ENCODE results near the gene PTGDS.

PTGDS gene

GRCh38 chr9:136955202-136955942 is 21.9 kb upstream of the PTGDS start:
- no peak for DNase-seq (ENCODE audit: low read depth in 1 of 2, low spot score in 1 of 2)
- TF ChIP-seq JUND (IDR thresholded peaks at IDR 0.05; ENCODE audit: low read depth), result no peak
- in situ Hi-C loops (cut with HindIII; ENCODE audit: low pct_unique_long_range_greater_than_20kb, low sequenced_read_pairs), result no loop called here

- in situ Hi-C loops (cut with HindIII; ENCODE audit: low pct_unique_long_range_greater_than_20kb, low sequenced_read_pairs), result no loop called here
- TF ChIP-seq JUND (IDR thresholded peaks at IDR 0.05; ENCODE audit: low read depth), result no peak
- DNase-seq (ENCODE audit: low read depth in 1 of 2, low spot score in 1 of 2), result no peak
These were observed 21.4 kb upstream of the PTGDS start for GRCh38 chr9:136955943-136956335.

GRCh38 chr9:136956604-136957003 is 20.7 kb upstream of the PTGDS start:
- TF ChIP-seq JUND (IDR thresholded peaks at IDR 0.05; ENCODE audit: low read depth), result no peak
- in situ Hi-C loops (cut with HindIII; ENCODE audit: low pct_unique_long_range_greater_than_20kb, low sequenced_read_pairs), result no loop called here
- no peak for DNase-seq (ENCODE audit: low read depth in 1 of 2, low spot score in 1 of 2)

GRCh38 chr9:136957461-136957860 is 19.8 kb upstream of the PTGDS start:
- no peak for TF ChIP-seq JUND (IDR thresholded peaks at IDR 0.05; ENCODE audit: low read depth)
- no peak for DNase-seq (ENCODE audit: low read depth in 1 of 2, low spot score in 1 of 2)
- in situ Hi-C loops (cut with HindIII; ENCODE audit: low pct_unique_long_range_greater_than_20kb, low sequenced_read_pairs), result no loop called here

DNA sequence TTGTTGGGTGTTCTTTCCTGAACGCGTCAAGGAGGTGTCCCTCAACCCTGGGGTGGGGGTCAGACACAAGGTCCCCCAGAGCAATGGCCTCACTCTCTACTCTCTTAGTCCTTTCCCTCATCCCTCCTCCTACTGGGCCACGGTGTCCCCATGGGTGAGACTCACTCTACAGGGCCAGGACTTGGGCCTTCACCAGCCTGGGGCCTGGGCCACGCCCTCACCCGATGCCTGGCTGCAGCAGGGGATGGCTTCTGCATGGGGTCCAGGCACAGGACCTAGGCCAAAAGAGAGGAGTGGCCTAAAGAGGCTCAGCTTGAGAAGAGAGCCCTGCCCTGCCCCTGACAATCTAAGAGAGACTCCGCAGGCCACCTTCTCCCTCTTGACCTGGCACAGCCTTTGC is 19.4 kb upstream of the PTGDS start:
- DNase-seq (ENCODE audit: low read depth in 1 of 2, low spot score in 1 of 2), result no peak
- in situ Hi-C loops (cut with HindIII; ENCODE audit: low pct_unique_long_range_greater_than_20kb, low sequenced_read_pairs), result no loop called here
- TF ChIP-seq JUND (IDR thresholded peaks at IDR 0.05; ENCODE audit: low read depth), result no peak

- in situ Hi-C loops (cut with HindIII; ENCODE audit: low pct_unique_long_range_greater_than_20kb, low sequenced_read_pairs), result no loop called here
- no peak for DNase-seq (ENCODE audit: low read depth in 1 of 2, low spot score in 1 of 2)
- TF ChIP-seq JUND (IDR thresholded peaks at IDR 0.05; ENCODE audit: low read depth), result no peak
These were observed 18.8 kb upstream of the PTGDS start for GRCh38 chr9:136958473-136958872.

- in situ Hi-C loops (cut with HindIII; ENCODE audit: low pct_unique_long_range_greater_than_20kb, low sequenced_read_pairs), result no loop called here
- TF ChIP-seq JUND (IDR thresholded peaks at IDR 0.05; ENCODE audit: low read depth), result no peak
These were observed 18.1 kb upstream of the PTGDS start for GRCh38 chr9:136958898-136959850.

DNA sequence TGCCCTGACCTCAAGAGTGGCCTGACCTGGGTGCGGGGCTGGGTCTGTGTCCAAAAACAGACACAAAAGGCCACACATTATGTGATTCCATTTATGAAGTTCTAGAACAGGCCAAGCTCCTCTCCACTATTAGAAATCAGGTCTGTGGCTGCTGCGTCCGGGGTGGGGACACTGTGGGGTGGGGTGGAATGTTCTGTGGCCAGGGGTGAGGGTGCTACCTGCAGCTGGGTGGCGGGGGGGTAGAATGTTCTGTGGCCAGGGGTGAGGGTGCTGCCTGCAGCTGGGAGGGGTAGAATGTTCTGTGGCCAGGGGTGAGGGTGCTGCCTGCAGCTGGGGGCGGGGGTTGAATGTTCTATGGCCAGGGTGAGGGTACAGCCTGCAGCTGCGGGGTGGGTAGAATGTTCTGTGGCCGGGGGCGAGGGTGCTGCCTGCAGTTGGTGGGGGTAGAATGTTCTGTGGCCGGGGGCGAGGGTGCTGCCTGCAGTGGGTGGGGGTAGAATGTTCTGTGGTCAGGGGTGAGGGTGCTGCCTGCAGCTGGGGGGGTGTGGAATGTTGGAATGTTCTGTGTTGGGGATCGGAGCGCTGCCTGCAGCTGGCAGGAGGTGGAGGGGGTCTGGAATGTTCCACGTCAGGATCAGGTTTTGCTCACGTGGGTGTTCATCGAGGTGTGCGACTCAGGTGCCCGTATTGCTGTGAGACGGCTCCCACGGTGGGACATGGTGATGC is 16.9 kb upstream of the PTGDS start:
- in situ Hi-C loops (cut with HindIII; ENCODE audit: low pct_unique_long_range_greater_than_20kb, low sequenced_read_pairs), result no loop called here
- TF ChIP-seq JUND (IDR thresholded peaks at IDR 0.05; ENCODE audit: low read depth), result no peak
- no peak for DNase-seq (ENCODE audit: low read depth in 1 of 2, low spot score in 1 of 2)

More at GRCh38 chr9:136958898-136959850, 18.1 kb upstream of the PTGDS start:
- DNase-seq (ENCODE audit: low read depth in 1 of 2, low spot score in 1 of 2), result no peak

- in situ Hi-C loops (cut with HindIII; ENCODE audit: low pct_unique_long_range_greater_than_20kb, low sequenced_read_pairs), result no loop called here
- no peak for TF ChIP-seq JUND (IDR thresholded peaks at IDR 0.05; ENCODE audit: low read depth)
- DNase-seq (ENCODE audit: low read depth in 1 of 2, low spot score in 1 of 2), result no peak
These were observed 16.4 kb upstream of the PTGDS start for GRCh38 chr9:136960938-136961275.

GRCh38 chr9:136961279-136962065 is 15.8 kb upstream of the PTGDS start:
- DNase-seq (ENCODE audit: low read depth in 1 of 2, low spot score in 1 of 2), result no peak
- in situ Hi-C loops (cut with HindIII; ENCODE audit: low pct_unique_long_range_greater_than_20kb, low sequenced_read_pairs), result no loop called here
- TF ChIP-seq JUND (IDR thresholded peaks at IDR 0.05; ENCODE audit: low read depth), result no peak

GRCh38 chr9:136962163-136962562 is 15.1 kb upstream of the PTGDS start:
- in situ Hi-C loops (cut with HindIII; ENCODE audit: low pct_unique_long_range_greater_than_20kb, low sequenced_read_pairs), result no loop called here
- no peak for TF ChIP-seq JUND (IDR thresholded peaks at IDR 0.05; ENCODE audit: low read depth)

DNA sequence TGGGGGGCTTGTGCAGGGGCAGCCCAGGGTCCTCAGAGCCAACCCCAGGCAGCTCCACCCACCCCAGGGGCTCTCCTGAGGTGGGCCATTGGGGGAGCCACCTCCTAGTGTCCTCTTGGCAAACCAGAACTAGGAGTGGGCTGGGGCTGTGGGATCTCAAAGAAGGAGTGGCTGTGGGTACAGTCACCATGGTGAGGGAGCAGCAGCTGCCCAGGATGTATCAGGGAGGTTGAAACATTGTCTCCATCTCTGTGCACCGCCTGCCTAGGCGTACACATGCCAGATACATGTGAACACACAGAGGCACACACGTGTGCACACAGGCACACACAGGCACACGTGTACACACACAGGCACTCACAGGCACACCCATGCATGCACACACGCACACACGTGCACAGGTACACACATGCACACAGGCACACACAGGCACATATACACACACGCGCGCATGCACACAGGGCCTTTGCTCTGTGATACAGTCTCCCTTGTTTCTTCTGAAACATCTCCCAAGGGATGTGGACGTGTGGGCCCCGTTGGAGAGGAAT is 14.5 kb upstream of the PTGDS start:
- no peak for DNase-seq (ENCODE audit: low read depth in 1 of 2, low spot score in 1 of 2)
- TF ChIP-seq JUND (IDR thresholded peaks at IDR 0.05; ENCODE audit: low read depth), result no peak
- in situ Hi-C loops (cut with HindIII; ENCODE audit: low pct_unique_long_range_greater_than_20kb, low sequenced_read_pairs), result no loop called here

More at GRCh38 chr9:136962163-136962562, 15.1 kb upstream of the PTGDS start:
- no peak for DNase-seq (ENCODE audit: low read depth in 1 of 2, low spot score in 1 of 2)

All from T47D (cell line).